ENCODE measurements around the gene LETM1. TPM values are rescaled to one million over a fixed set of nuclear protein-coding genes. Genes with fewer than 3 reads are reported as not detected.

The LETM1 gene
- total RNA-seq, 1 experiment from 2014 or later, result 63.9 TPM

- H3K4me3 Mint-ChIP-seq (ENCODE audit: unreplicated experiment), result no peak overlapping the region
- DNase-seq, result no peak
- H3K36me3 ChIP-seq (ENCODE audit: control insufficient read depth, insufficient read depth, low read length), result no peaks in the 10 kb centered on the region; the same call in 1 of the 2 replicates
- no peaks in the 10 kb centered on the region for H3K9me3 ChIP-seq
- H3K27ac Mint-ChIP-seq (ENCODE audit: unreplicated experiment), result no peak overlapping the region
- H3K27me3 Mint-ChIP-seq (ENCODE audit: insufficient read depth, unreplicated experiment), result no peaks in the 10 kb centered on the region
- intact Hi-C loops (cut with micrococcal nuclease; ENCODE audit: unreplicated experiment), result no loop called here
- no TSS peak for BruUV-seq (replicated peaks)
- no peaks in the 10 kb centered on the region for H3K27me3 ChIP-seq (replicated peaks; ENCODE audit: control insufficient read depth, insufficient read depth, low read length)
- TF ChIP-seq CTCF (IDR thresholded peaks at IDR 0.05; ENCODE audit: insufficient read depth in 1 of 2, low read depth in 1 of 2, low read length in 1 of 2, severe bottlenecking in 1 of 2, unreplicated experiment in 1 of 2), result no peak
- CTCF ChIA-PET, result interaction anchor here (0.5 kb wide), 1 partner anchor 28 kb away, joined by 3 read pairs; no protein-coding TSS in a partner anchor
- H3K4me1 ChIP-seq, result no peaks in the 10 kb centered on the region
- no peak overlapping the region for H3K4me3 ChIP-seq (ENCODE audit: low read depth, low read length)
- H3K36me3 Mint-ChIP-seq (ENCODE audit: insufficient read depth, unreplicated experiment), result peaks cover 68% of the 10 kb centered on the region
- no peaks in the 10 kb centered on the region for H3K4me1 Mint-ChIP-seq (ENCODE audit: low read depth, unreplicated experiment)
- POLR2A ChIA-PET, result no interaction called here
- H3K9me3 Mint-ChIP-seq (ENCODE audit: unreplicated experiment), result no peaks in the 10 kb centered on the region
Measured at GRCh38 chr4:1842993-1843448, 12.9 kb downstream of the LETM1 start.

GRCh38 chr4:1842339-1842895 lies 13.5 kb downstream of the LETM1 start:
- Mint-ChIP-seq H3K27ac (ENCODE audit: unreplicated experiment) (peak overlapping the region; percentile 60), H3K27me3 (ENCODE audit: insufficient read depth, unreplicated experiment) (no peaks in the 10 kb centered on the region), H3K9me3 (ENCODE audit: unreplicated experiment) (no peaks in the 10 kb centered on the region), H3K36me3 (ENCODE audit: insufficient read depth, unreplicated experiment) (peaks cover 73% of the 10 kb centered on the region), H3K4me1 (ENCODE audit: low read depth, unreplicated experiment) (no peaks in the 10 kb centered on the region), H3K4me3 (ENCODE audit: unreplicated experiment) (no peak overlapping the region)
- H3K4me1 ChIP-seq, result no peaks in the 10 kb centered on the region
- intact Hi-C loops (cut with micrococcal nuclease; ENCODE audit: unreplicated experiment), result no loop called here
- H3K36me3 ChIP-seq (ENCODE audit: control insufficient read depth, insufficient read depth, low read length), result no peaks in the 10 kb centered on the region; the same call in 1 of the 2 replicates
- no peak overlapping the region for H3K4me3 ChIP-seq (ENCODE audit: low read depth, low read length)
- no TSS peak for BruUV-seq (replicated peaks)
- DNase-seq, result no peak
- H3K9me3 ChIP-seq, result no peaks in the 10 kb centered on the region
- TF ChIP-seq CTCF (IDR thresholded peaks at IDR 0.05; ENCODE audit: insufficient read depth in 1 of 2, low read depth in 1 of 2, low read length in 1 of 2, severe bottlenecking in 1 of 2, unreplicated experiment in 1 of 2), result no peak
- CTCF ChIA-PET, result no interaction called here
- POLR2A ChIA-PET, result no interaction called here
- H3K27me3 ChIP-seq (replicated peaks; ENCODE audit: control insufficient read depth, insufficient read depth, low read length), result no peaks in the 10 kb centered on the region

- Mint-ChIP-seq H3K4me1 (ENCODE audit: low read depth, unreplicated experiment) (no peaks in the 10 kb centered on the region), H3K9me3 (ENCODE audit: unreplicated experiment) (no peaks in the 10 kb centered on the region), H3K27me3 (ENCODE audit: insufficient read depth, unreplicated experiment) (no peaks in the 10 kb centered on the region), H3K36me3 (ENCODE audit: insufficient read depth, unreplicated experiment) (peaks cover 73% of the 10 kb centered on the region), H3K27ac (ENCODE audit: unreplicated experiment) (peak overlapping the region; percentile 60), H3K4me3 (ENCODE audit: unreplicated experiment) (no peak overlapping the region)
- Histone ChIP-seq H3K4me1 (no peaks in the 10 kb centered on the region), H3K9me3 (no peaks in the 10 kb centered on the region), H3K36me3 (ENCODE audit: control insufficient read depth, insufficient read depth, low read length) (no peaks in the 10 kb centered on the region; the same call in 1 of the 2 replicates), H3K4me3 (ENCODE audit: low read depth, low read length) (no peak overlapping the region), H3K27me3 (replicated peaks; ENCODE audit: control insufficient read depth, insufficient read depth, low read length) (no peaks in the 10 kb centered on the region)
- ChIA-PET POLR2A (no interaction called here), CTCF (no interaction called here)
- no peak for TF ChIP-seq CTCF (IDR thresholded peaks at IDR 0.05; ENCODE audit: insufficient read depth in 1 of 2, low read depth in 1 of 2, low read length in 1 of 2, severe bottlenecking in 1 of 2, unreplicated experiment in 1 of 2)
- no TSS peak for BruUV-seq (replicated peaks)
- no peak for DNase-seq
- intact Hi-C loops (cut with micrococcal nuclease; ENCODE audit: unreplicated experiment), result no loop called here
Measured at GRCh38 chr4:1841887-1842210, 14.1 kb downstream of the LETM1 start.
